ENCODE results near the gene CDK11B. TPM values are rescaled to one million over a fixed set of nuclear protein-coding genes. Genes with fewer than 3 reads are reported as not detected.

The CDK11B gene
- total RNA-seq, 1 donor from 2014 or later, result 39.6 TPM

DNA sequence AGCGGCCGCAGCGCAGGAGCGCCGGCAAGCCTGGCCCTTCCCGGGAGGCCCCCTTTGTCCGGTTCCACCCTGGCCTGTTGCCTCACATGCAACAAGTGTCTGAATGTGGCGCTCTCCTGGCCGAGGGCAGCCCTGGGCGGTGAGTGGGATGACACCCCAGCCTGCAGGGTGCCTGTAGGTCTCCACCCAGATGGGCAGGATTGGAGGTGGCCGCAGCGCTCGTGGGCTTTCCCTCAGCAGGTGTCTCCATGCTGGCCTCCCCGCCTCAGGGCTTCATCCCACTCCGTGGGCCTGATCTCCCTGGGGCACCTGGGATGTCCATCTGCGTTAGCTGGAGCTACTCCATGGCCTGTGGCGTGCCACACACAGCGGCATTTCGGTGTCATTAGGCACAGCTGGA, 42.0 kb downstream of the CDK11B start:
- peak overlapping the region; percentile 85 for H3K4me3 Mint-ChIP-seq
- no peak for DNase-seq (ENCODE audit: low spot score)
- H3K9me3 Mint-ChIP-seq, result no peaks in the 10 kb centered on the region
- H3K27me3 Mint-ChIP-seq (ENCODE audit: insufficient read depth), result no peaks in the 10 kb centered on the region
- intact Hi-C loops (cut with micrococcal nuclease), result loop anchor here (10.0 kb wide), 2 partner anchors 108 to 778 kb away; partner anchors contain the start of genes CDK11A, MORN1 and RER1
- peaks cover 25% of the 10 kb centered on the region for H3K4me1 Mint-ChIP-seq (ENCODE audit: low read depth)
- H3K36me3 Mint-ChIP-seq (ENCODE audit: low read depth), result peaks cover 4% of the 10 kb centered on the region
- H3K27ac Mint-ChIP-seq, result peak overlapping the region; percentile 86

GRCh38 chr1:1616045-1616790, 42.6 kb downstream of the CDK11B start:
- Mint-ChIP-seq H3K9me3 (no peaks in the 10 kb centered on the region), H3K36me3 (ENCODE audit: low read depth) (peaks cover 4% of the 10 kb centered on the region), H3K4me3 (peak overlapping the region; percentile 85), H3K4me1 (ENCODE audit: low read depth) (peaks cover 25% of the 10 kb centered on the region), H3K27ac (peak overlapping the region; percentile 86), H3K27me3 (ENCODE audit: insufficient read depth) (no peaks in the 10 kb centered on the region)
- intact Hi-C loops (cut with micrococcal nuclease), result loop anchor here (10.0 kb wide), 2 partner anchors 109 to 779 kb away; partner anchors contain the start of genes CDK11A, MORN1 and RER1
- DNase-seq (ENCODE audit: low spot score), result peak; percentile 49

- H3K4me1 Mint-ChIP-seq (ENCODE audit: low read depth), result peaks cover 25% of the 10 kb centered on the region
- intact Hi-C loops (cut with micrococcal nuclease), result loop anchor here (1.0 to 10.0 kb wide), 9 partner anchors 15 to 779 kb away; partner anchors contain the start of genes ATAD3B, AURKAIP1, C1orf159 and CDK11A
- H3K9me3 Mint-ChIP-seq, result no peaks in the 10 kb centered on the region
- peak within 1 kb of the TSS; percentile 99 for H3K27ac Mint-ChIP-seq
- peaks cover 4% of the 10 kb centered on the region for H3K36me3 Mint-ChIP-seq (ENCODE audit: low read depth)
- peak; percentile 98 for DNase-seq (ENCODE audit: low spot score)
- H3K4me3 Mint-ChIP-seq, result peak within 1 kb of the TSS; percentile 92
- H3K27me3 Mint-ChIP-seq (ENCODE audit: insufficient read depth), result no peaks in the 10 kb centered on the region
These were observed 43.4 kb downstream of the CDK11B start, which contains the start of gene MIB2 for GRCh38 chr1:1615256-1616044. Gene MIB2, plus strand, starts transcription at chr1:1615500. Its CDS starts 7,953 bp downstream, at chr1:1623453.

GRCh38 chr1:1614954-1615255, 43.9 kb downstream of the CDK11B start:
- peaks cover 25% of the 10 kb centered on the region for H3K4me1 Mint-ChIP-seq (ENCODE audit: low read depth)
- DNase-seq (ENCODE audit: low spot score), result no peak

DNA sequence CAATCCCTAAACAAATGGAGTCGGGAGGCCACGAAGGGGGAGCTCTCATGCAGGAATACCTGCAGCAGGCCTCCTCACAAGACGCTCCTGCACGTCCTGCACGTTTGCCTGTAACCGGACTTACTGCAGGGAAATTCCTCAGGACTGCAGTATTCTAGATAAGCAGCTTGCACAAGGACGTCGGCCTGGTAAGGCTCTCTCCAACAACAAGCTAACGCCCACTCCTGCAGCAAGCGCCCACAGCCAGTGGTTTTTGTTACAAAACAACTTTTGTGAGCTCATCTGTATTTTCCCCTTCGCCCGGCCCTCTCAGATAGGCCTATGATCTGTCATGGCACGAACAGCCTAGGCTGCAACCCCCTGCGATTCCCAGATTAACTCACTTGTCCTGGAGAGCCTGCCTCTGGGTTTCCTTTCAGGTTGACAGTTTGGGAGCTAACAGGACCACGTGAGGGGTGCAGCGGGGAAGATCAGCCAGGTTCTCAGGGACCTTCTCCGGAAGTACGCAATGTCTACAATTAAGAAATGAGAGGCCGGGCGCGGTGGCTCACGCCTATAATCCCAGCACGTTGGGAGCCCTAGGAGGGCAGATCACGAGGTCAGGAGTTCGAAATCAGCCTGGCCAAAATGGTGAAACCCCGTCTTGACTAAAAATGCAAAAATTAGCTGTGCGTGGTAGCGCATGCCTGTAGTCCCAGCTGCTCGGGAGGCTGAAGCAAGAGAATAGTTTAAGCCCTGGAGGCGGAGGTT, 44.4 kb downstream of the CDK11B start:
- peak; percentile 54 for DNase-seq (ENCODE audit: low spot score)
- H3K36me3 Mint-ChIP-seq (ENCODE audit: low read depth), result peaks cover 4% of the 10 kb centered on the region
- intact Hi-C loops (cut with micrococcal nuclease), result loop anchor here (1.0 to 10.0 kb wide), 7 partner anchors 16 to 780 kb away; partner anchors contain the start of genes CDK11A, MORN1, PUSL1 and RER1
- peak overlapping the region; percentile 99 for H3K27ac Mint-ChIP-seq
- H3K4me1 Mint-ChIP-seq (ENCODE audit: low read depth), result peaks cover 25% of the 10 kb centered on the region
- H3K4me3 Mint-ChIP-seq, result peak overlapping the region; percentile 92
- no peaks in the 10 kb centered on the region for H3K9me3 Mint-ChIP-seq
- no peaks in the 10 kb centered on the region for H3K27me3 Mint-ChIP-seq (ENCODE audit: insufficient read depth)

More at GRCh38 chr1:1614954-1615255, 43.9 kb downstream of the CDK11B start:
- Mint-ChIP-seq H3K4me3 (peak overlapping the region; percentile 92), H3K36me3 (ENCODE audit: low read depth) (peaks cover 4% of the 10 kb centered on the region), H3K27ac (peak overlapping the region; percentile 99), H3K27me3 (ENCODE audit: insufficient read depth) (no peaks in the 10 kb centered on the region), H3K9me3 (no peaks in the 10 kb centered on the region)
- intact Hi-C loops (cut with micrococcal nuclease), result loop anchor here (1.0 to 10.0 kb wide), 11 partner anchors 16 to 780 kb away; partner anchors contain the start of genes ATAD3B, AURKAIP1, C1orf159 and CDK11A

DNA sequence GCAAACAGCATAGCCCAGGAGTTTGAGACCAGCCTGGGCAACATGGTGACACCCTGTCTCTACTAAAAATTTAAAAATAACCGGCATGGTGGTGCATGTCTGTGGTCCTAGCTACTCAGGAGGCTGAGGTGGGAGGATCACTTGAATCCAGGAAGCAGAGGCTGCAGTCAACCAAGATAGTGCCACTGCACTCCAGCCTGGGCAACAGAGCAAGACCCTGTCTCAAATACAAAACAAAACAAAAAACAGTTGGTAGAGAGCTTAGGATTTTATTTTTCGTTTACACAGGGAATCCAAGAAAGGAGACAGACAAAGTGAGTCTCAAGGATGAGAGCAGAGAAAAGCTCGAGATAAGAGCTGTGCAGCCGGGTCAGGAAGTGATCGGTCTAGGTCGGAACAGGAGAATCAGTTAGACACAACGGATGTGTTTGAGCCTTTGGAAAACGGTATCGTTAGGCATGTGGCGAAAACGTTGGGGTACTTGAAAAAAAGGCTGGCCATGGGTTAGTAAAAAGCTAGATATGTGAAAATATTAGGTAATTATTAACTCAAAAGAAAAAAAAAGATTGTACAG, 45.2 kb downstream of the CDK11B start:
- H3K9me3 Mint-ChIP-seq, result no peaks in the 10 kb centered on the region
- no peak for DNase-seq (ENCODE audit: low spot score)
- H3K4me1 Mint-ChIP-seq (ENCODE audit: low read depth), result peaks cover 25% of the 10 kb centered on the region
- no peaks in the 10 kb centered on the region for H3K27me3 Mint-ChIP-seq (ENCODE audit: insufficient read depth)
- peak overlapping the region; percentile 92 for H3K4me3 Mint-ChIP-seq
- intact Hi-C loops (cut with micrococcal nuclease), result loop anchor here (1.0 to 10.0 kb wide), 7 partner anchors 17 to 781 kb away; partner anchors contain the start of genes CDK11A, MORN1, PUSL1 and RER1
- peaks cover 4% of the 10 kb centered on the region for H3K36me3 Mint-ChIP-seq (ENCODE audit: low read depth)
- peak overlapping the region; percentile 99 for H3K27ac Mint-ChIP-seq

- no peaks in the 10 kb centered on the region for H3K27me3 Mint-ChIP-seq (ENCODE audit: insufficient read depth)
- H3K27ac Mint-ChIP-seq, result peak overlapping the region; percentile 67
- no peaks in the 10 kb centered on the region for H3K9me3 Mint-ChIP-seq
- H3K4me3 Mint-ChIP-seq, result no peak overlapping the region
- intact Hi-C loops (cut with micrococcal nuclease), result loop anchor here (10.0 kb wide), 2 partner anchors 113 to 783 kb away; partner anchors contain the start of genes CDK11A, MORN1 and RER1
- peaks cover 26% of the 10 kb centered on the region for H3K4me1 Mint-ChIP-seq (ENCODE audit: low read depth)
- DNase-seq (ENCODE audit: low spot score), result no peak
- no peaks in the 10 kb centered on the region for H3K36me3 Mint-ChIP-seq (ENCODE audit: low read depth)
These were observed 46.8 kb downstream of the CDK11B start for GRCh38 chr1:1612104-1612400.

DNA sequence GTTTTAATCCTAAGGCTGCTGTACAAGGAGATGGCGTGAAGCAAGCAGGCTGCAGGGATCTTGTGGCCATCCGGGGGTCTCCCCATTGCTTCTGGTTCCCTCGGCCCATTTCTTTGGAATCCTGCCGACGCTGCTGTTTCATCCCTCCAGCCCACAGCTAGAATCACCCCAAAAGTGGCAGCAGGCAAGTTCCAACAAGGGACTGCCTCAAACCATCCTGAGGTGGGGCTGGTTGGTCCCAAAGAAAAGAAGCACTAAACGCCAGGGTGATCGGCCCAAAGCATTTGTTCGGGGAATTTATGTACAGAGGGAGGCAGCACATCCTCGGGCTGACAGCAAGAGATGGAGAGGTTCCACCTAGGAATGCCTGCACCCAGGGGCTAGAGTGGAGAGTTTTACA, 48.0 kb downstream of the CDK11B start:
- Mint-ChIP-seq H3K36me3 (ENCODE audit: low read depth) (no peaks in the 10 kb centered on the region), H3K27me3 (ENCODE audit: insufficient read depth) (no peaks in the 10 kb centered on the region), H3K9me3 (no peaks in the 10 kb centered on the region), H3K4me3 (no peak overlapping the region), H3K4me1 (ENCODE audit: low read depth) (peaks cover 31% of the 10 kb centered on the region), H3K27ac (no peak overlapping the region)
- DNase-seq (ENCODE audit: low spot score), result no peak
- intact Hi-C loops (cut with micrococcal nuclease), result loop anchor here (10.0 kb wide), 2 partner anchors 114 to 784 kb away; partner anchors contain the start of genes CDK11A, MORN1 and RER1

GRCh38 chr1:1609822-1610485, 48.9 kb downstream of the CDK11B start:
- Mint-ChIP-seq H3K4me3 (no peak overlapping the region), H3K9me3 (no peaks in the 10 kb centered on the region), H3K4me1 (ENCODE audit: low read depth) (peaks cover 30% of the 10 kb centered on the region), H3K27me3 (ENCODE audit: insufficient read depth) (no peaks in the 10 kb centered on the region), H3K27ac (no peak overlapping the region), H3K36me3 (ENCODE audit: low read depth) (no peaks in the 10 kb centered on the region)
- intact Hi-C loops (cut with micrococcal nuclease), result loop anchor here (10.0 kb wide), 2 partner anchors 115 to 785 kb away; partner anchors contain the start of genes CDK11A, MORN1 and RER1
- DNase-seq (ENCODE audit: low spot score), result no peak

GRCh38 chr1:1606232-1606631, 52.6 kb downstream of the CDK11B start:
- Mint-ChIP-seq H3K36me3 (ENCODE audit: low read depth) (no peaks in the 10 kb centered on the region), H3K9me3 (no peaks in the 10 kb centered on the region), H3K27me3 (ENCODE audit: insufficient read depth) (no peaks in the 10 kb centered on the region), H3K4me3 (no peak overlapping the region), H3K27ac (no peak overlapping the region), H3K4me1 (ENCODE audit: low read depth) (peaks cover 13% of the 10 kb centered on the region)
- no peak for DNase-seq (ENCODE audit: low spot score)
- intact Hi-C loops (cut with micrococcal nuclease), result no loop called here

DNA sequence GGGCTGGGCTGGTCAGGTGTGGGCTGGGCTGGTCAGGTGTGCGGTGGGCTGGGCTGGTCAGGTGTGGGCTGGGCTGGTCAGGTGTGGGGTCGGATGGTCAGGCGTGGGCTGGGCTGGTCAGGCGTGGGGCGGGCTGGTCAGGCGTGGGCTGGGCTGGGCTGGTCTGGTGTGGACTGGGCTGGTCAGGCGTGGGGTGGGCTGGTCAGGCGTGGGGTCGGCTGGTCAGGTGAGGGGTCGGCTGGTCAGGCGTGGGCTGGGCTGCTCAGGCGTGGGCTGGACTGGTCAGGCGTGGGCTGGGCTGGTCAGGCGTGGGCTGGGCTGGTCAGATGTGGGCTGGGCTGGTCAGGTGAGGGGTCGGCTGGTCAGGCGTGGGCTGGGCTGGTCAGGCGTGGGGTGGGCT, 53.1 kb downstream of the CDK11B start:
- Mint-ChIP-seq H3K4me3 (no peak overlapping the region), H3K4me1 (ENCODE audit: low read depth) (peaks cover 13% of the 10 kb centered on the region), H3K36me3 (ENCODE audit: low read depth) (no peaks in the 10 kb centered on the region), H3K27me3 (ENCODE audit: insufficient read depth) (no peaks in the 10 kb centered on the region), H3K27ac (no peak overlapping the region), H3K9me3 (no peaks in the 10 kb centered on the region)
- intact Hi-C loops (cut with micrococcal nuclease), result no loop called here
- DNase-seq (ENCODE audit: low spot score), result no peak
